Measurements from ENCODE around the gene ZNF281. TPM values are rescaled to one million over a fixed set of nuclear protein-coding genes. Genes with fewer than 3 reads are reported as not detected.

Gene ZNF281
- total RNA-seq, 6 donors from 2014 or later: 11.4 to 26.8 (median 16.6) TPM

- WGBS, 2 donors: 61 to 65% methylated on average over 3 of the region's 3 CpGs
- DNase-seq: no peak
Observed at GRCh38 chr1:200453553-200453905, 43.7 kb upstream of the ZNF281 start.

GRCh38 chr1:200452850-200453552, 43.2 kb upstream of the ZNF281 start:
- ATAC-seq (ENCODE audit: low FRiP score in 2 of 2): no peak

More at GRCh38 chr1:200453553-200453905, 43.7 kb upstream of the ZNF281 start:
- H3K27ac ChIP-seq: no peak overlapping the region
- TF ChIP-seq CTCF (IDR thresholded peaks at IDR 0.05) (no peak), EP300 (IDR thresholded peaks at IDR 0.05) (no peak), POLR2A (IDR thresholded peaks at IDR 0.05) (no peak), POLR2AphosphoS5 (IDR thresholded peaks at IDR 0.05) (no peak)
- H3K27me3 ChIP-seq: no peaks in the 10 kb centered on the region
- no peaks in the 10 kb centered on the region for H3K9me3 ChIP-seq
- no peak overlapping the region for H3K4me3 ChIP-seq
- no peaks in the 10 kb centered on the region for H3K36me3 ChIP-seq
- no peak for ATAC-seq (ENCODE audit: low FRiP score in 2 of 2)
- no peaks in the 10 kb centered on the region for H3K4me1 ChIP-seq

DNA sequence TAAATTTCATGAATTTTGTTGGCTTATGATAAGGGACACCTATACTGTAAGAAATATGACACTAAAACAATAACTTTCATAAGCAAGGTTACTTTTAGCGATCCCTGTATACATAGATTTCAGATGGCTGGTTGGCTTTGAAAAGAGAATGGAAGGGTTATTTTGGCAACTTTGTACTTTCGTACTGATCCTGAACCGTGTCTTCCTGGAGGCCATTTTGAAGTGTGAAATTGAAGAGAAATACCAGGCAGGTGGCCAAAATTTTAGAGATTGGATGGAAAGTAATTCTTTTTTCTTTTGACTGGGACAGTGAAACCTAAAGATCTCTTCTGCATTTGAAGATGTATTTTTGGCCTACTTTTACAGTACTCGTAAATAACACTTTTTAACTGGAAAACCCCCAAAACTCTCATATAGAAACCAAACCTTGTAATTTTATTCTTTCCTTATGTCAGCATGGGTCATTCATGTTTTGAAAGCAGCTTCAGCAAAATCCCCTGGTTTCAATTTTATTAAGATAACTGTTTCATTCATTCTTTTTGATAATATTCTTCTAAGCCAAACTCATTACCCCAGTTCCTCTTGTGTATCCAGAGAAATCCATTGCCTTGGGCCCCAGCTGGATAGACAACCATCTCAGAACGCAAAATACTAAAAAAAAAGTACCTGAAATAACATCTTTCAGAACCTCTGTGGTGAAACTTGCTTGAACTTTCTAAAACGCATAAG, 38.4 kb upstream of the ZNF281 start:
- no peaks in the 10 kb centered on the region for H3K9me3 ChIP-seq
- no peaks in the 10 kb centered on the region for H3K36me3 ChIP-seq
- DNase-seq (no peak), ATAC-seq (ENCODE audit: low FRiP score in 2 of 2) (no peak)
- H3K4me1 ChIP-seq: no peaks in the 10 kb centered on the region
- H3K4me3 ChIP-seq: no peak overlapping the region
- WGBS, 2 donors: 77 to 89% methylated on average over 6 of the region's 6 CpGs
- no peak for TF ChIP-seq EP300 (IDR thresholded peaks at IDR 0.05)
- TF ChIP-seq POLR2A (IDR thresholded peaks at IDR 0.05): no peak
- no peak for TF ChIP-seq CTCF (IDR thresholded peaks at IDR 0.05)
- no peak for TF ChIP-seq POLR2AphosphoS5 (IDR thresholded peaks at IDR 0.05)
- no peaks in the 10 kb centered on the region for H3K27me3 ChIP-seq
- H3K27ac ChIP-seq: no peak overlapping the region

More at GRCh38 chr1:200452850-200453552, 43.2 kb upstream of the ZNF281 start:
- Histone ChIP-seq H3K27ac (no peak overlapping the region), H3K4me1 (no peaks in the 10 kb centered on the region), H3K27me3 (no peaks in the 10 kb centered on the region), H3K4me3 (no peak overlapping the region), H3K9me3 (no peaks in the 10 kb centered on the region), H3K36me3 (no peaks in the 10 kb centered on the region)
- no peak for DNase-seq
- TF ChIP-seq POLR2AphosphoS5 (IDR thresholded peaks at IDR 0.05): no peak
- no peak for TF ChIP-seq POLR2A (IDR thresholded peaks at IDR 0.05)
- no peak for TF ChIP-seq EP300 (IDR thresholded peaks at IDR 0.05)
- TF ChIP-seq CTCF (IDR thresholded peaks at IDR 0.05): no peak
- 74 to 75% methylated on average over 8 of the region's 8 CpGs for WGBS, 2 donors

DNA sequence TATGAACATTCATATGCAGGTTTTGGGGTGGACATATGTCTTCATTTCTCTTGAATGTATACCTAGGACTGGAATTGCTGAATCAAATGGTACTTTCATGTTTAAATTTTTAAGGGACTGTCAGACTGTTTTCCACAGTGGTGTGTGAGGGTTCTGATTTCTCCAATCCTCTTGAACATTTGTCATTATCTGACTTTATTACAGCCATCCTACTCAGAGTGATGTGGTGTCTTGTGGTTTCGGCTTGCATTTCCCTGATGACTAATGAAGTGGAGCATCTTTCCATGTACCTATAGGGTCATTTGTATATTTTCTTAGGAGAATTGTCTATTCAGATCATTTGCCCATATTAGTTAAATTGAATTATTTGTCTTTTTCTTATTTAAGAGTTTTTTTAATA, 35.4 kb upstream of the ZNF281 start:
- TF ChIP-seq POLR2A (IDR thresholded peaks at IDR 0.05) (no peak), CTCF (IDR thresholded peaks at IDR 0.05) (no peak), EP300 (IDR thresholded peaks at IDR 0.05) (no peak), POLR2AphosphoS5 (IDR thresholded peaks at IDR 0.05) (no peak)
- no peaks in the 10 kb centered on the region for H3K27me3 ChIP-seq
- no peak for DNase-seq
- no peaks in the 10 kb centered on the region for H3K4me1 ChIP-seq
- H3K27ac ChIP-seq: no peak overlapping the region
- no peak for ATAC-seq (ENCODE audit: low FRiP score in 2 of 2)
- no peak overlapping the region for H3K4me3 ChIP-seq
- no peaks in the 10 kb centered on the region for H3K36me3 ChIP-seq
- WGBS, 2 donors: 88 to 100% methylated on average over 1 of the region's 1 CpG
- no peaks in the 10 kb centered on the region for H3K9me3 ChIP-seq
